Measurements from ENCODE around the gene MED12. TPM values are rescaled to one million over a fixed set of nuclear protein-coding genes. Genes with fewer than 3 reads are reported as not detected.

Gene MED12
- total and polyA plus RNA-seq, 2 experiments from 2014 or later = 7.1 to 40.6 TPM

- Histone ChIP-seq H3K4me2 (no peak overlapping the region), H3K36me3 (ENCODE audit: insufficient read depth) (no peaks in the 10 kb centered on the region), H3K4me3 (no peak overlapping the region), H3K27ac (ENCODE audit: low read depth) (no peak overlapping the region), H3F3A (replicated peaks; ENCODE audit: low read depth) (no peaks in the 10 kb centered on the region), H2AFZ (no peak overlapping the region), H3K79me2 (replicated peaks; ENCODE audit: insufficient read depth) (no peaks in the 10 kb centered on the region), H3K4me1 (ENCODE audit: insufficient read depth) (no peaks in the 10 kb centered on the region), H3K9me2 (ENCODE audit: insufficient read depth) (no peaks in the 10 kb centered on the region), H4K20me1 (replicated peaks; ENCODE audit: insufficient read depth) (no peaks in the 10 kb centered on the region), H3K27me3 (ENCODE audit: insufficient read depth) (no peaks in the 10 kb centered on the region)
- DNase-seq (ENCODE audit: low spot score) = no peak
- ATAC-seq = no peak
- Mint-ChIP-seq H3K27ac (no peak overlapping the region), H3K36me3 (ENCODE audit: low read depth) (peaks cover 51% of the 10 kb centered on the region), H3K27me3 (ENCODE audit: insufficient read depth, low read depth, poor library complexity) (peaks cover 3% of the 10 kb centered on the region), H3K4me3 (no peak overlapping the region), H3K4me1 (peaks cover 6% of the 10 kb centered on the region), H3K9me3 (no peaks in the 10 kb centered on the region)
- TF ChIP-seq EZH2 (IDR thresholded peaks at IDR 0.05; ENCODE audit: low read depth, unreplicated experiment) = no peak
- TF ChIP-seq, protein P1, sequence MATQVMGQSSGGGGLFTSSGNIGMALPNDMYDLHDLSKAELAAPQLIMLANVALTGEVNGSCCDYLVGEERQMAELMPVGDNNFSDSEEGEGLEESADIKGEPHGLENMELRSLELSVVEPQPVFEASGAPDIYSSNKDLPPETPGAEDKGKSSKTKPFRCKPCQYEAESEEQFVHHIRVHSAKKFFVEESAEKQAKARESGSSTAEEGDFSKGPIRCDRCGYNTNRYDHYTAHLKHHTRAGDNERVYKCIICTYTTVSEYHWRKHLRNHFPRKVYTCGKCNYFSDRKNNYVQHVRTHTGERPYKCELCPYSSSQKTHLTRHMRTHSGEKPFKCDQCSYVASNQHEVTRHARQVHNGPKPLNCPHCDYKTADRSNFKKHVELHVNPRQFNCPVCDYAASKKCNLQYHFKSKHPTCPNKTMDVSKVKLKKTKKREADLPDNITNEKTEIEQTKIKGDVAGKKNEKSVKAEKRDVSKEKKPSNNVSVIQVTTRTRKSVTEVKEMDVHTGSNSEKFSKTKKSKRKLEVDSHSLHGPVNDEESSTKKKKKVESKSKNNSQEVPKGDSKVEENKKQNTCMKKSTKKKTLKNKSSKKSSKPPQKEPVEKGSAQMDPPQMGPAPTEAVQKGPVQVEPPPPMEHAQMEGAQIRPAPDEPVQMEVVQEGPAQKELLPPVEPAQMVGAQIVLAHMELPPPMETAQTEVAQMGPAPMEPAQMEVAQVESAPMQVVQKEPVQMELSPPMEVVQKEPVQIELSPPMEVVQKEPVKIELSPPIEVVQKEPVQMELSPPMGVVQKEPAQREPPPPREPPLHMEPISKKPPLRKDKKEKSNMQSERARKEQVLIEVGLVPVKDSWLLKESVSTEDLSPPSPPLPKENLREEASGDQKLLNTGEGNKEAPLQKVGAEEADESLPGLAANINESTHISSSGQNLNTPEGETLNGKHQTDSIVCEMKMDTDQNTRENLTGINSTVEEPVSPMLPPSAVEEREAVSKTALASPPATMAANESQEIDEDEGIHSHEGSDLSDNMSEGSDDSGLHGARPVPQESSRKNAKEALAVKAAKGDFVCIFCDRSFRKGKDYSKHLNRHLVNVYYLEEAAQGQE (IDR thresholded peaks at IDR 0.05; ENCODE audit: unreplicated experiment) = no peak
- no peak for TF ChIP-seq CTCF (conservative IDR thresholded peaks at IDR 0.05; ENCODE audit: low read depth in 2 of 2)
- TF ChIP-seq POLR2AphosphoS5 (IDR thresholded peaks at IDR 0.05; ENCODE audit: low read depth) = no peak
These were observed 22.0 kb downstream of the MED12 start for GRCh38 chrX:71140440-71140839.

DNA sequence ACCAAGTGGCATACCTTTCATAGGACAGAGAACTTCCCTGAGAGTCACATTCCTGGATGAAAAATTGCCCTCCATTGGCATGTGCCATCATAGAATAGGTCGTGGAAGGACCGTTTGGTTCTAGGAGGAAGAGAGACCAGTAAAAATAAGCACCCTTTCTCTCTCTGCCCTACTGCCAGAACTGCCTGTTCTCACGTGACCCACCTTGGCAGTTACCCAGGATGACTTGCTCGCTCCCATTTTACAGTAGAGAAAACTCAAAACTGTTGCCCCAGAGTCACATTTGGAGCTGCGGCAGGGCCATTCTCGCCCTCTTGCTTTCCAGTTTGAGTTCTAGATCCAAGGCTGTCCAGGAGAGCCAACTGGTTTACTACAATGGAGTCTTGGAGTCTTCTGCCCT is 25.1 kb downstream of the MED12 start:
- Mint-ChIP-seq H3K27me3 (ENCODE audit: insufficient read depth, low read depth, poor library complexity) (peaks cover 4% of the 10 kb centered on the region), H3K27ac (no peak overlapping the region), H3K9me3 (no peaks in the 10 kb centered on the region), H3K4me1 (peaks cover 23% of the 10 kb centered on the region), H3K4me3 (no peak overlapping the region), H3K36me3 (ENCODE audit: low read depth) (peaks cover 25% of the 10 kb centered on the region)
- Histone ChIP-seq H3K79me2 (replicated peaks; ENCODE audit: insufficient read depth) (no peaks in the 10 kb centered on the region), H3K36me3 (ENCODE audit: insufficient read depth) (no peaks in the 10 kb centered on the region), H3F3A (replicated peaks; ENCODE audit: low read depth) (no peaks in the 10 kb centered on the region), H3K4me1 (ENCODE audit: insufficient read depth) (peaks cover 8% of the 10 kb centered on the region; the same call in 1 of the 2 replicates), H2AFZ (no peak overlapping the region), H3K27me3 (ENCODE audit: insufficient read depth) (no peaks in the 10 kb centered on the region), H3K27ac (ENCODE audit: low read depth) (no peak overlapping the region), H3K4me3 (no peak overlapping the region), H4K20me1 (replicated peaks; ENCODE audit: insufficient read depth) (no peaks in the 10 kb centered on the region), H3K4me2 (no peak overlapping the region), H3K9me2 (ENCODE audit: insufficient read depth) (no peaks in the 10 kb centered on the region)
- ATAC-seq = no peak
- no peak for DNase-seq (ENCODE audit: low spot score)
- TF ChIP-seq EZH2phosphoT487 (IDR thresholded peaks at IDR 0.05; ENCODE audit: unreplicated experiment) = no peak
- TF ChIP-seq JUNB (IDR thresholded peaks at IDR 0.05; ENCODE audit: unreplicated experiment) = no peak
- no peak for TF ChIP-seq ZNF114 (CRISPR knock-in tag; IDR thresholded peaks at IDR 0.05)
- TF ChIP-seq EZH2 (IDR thresholded peaks at IDR 0.05; ENCODE audit: low read depth, unreplicated experiment) = no peak
- no peak for TF ChIP-seq STAT1 (IDR thresholded peaks at IDR 0.05; ENCODE audit: unreplicated experiment)
- no peak for TF ChIP-seq CREB1 (CRISPR knock-in tag; IDR thresholded peaks at IDR 0.05; ENCODE audit: low read depth)
- no peak for TF ChIP-seq CTCF (conservative IDR thresholded peaks at IDR 0.05; ENCODE audit: low read depth in 2 of 2)
- TF ChIP-seq, protein P2, sequence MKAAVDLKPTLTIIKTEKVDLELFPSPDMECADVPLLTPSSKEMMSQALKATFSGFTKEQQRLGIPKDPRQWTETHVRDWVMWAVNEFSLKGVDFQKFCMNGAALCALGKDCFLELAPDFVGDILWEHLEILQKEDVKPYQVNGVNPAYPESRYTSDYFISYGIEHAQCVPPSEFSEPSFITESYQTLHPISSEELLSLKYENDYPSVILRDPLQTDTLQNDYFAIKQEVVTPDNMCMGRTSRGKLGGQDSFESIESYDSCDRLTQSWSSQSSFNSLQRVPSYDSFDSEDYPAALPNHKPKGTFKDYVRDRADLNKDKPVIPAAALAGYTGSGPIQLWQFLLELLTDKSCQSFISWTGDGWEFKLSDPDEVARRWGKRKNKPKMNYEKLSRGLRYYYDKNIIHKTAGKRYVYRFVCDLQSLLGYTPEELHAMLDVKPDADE (IDR thresholded peaks at IDR 0.05) = no peak
- TF ChIP-seq, protein P1 (IDR thresholded peaks at IDR 0.05; ENCODE audit: unreplicated experiment) = no peak
- no peak for TF ChIP-seq ZNF331 (CRISPR knock-in tag; IDR thresholded peaks at IDR 0.05; ENCODE audit: low read depth)
- TF ChIP-seq POLR2AphosphoS5 (IDR thresholded peaks at IDR 0.05; ENCODE audit: low read depth) = no peak

Data from GM23338 (cell line).